HG03045 (cell line): ENCODE data around the gene NFRKB.

Experiments used
- ATAC-seq: cut with Tn5 transposase; IDR thresholded peaks from one replicate; pipeline ENCODE4 v1.9.1; 2021; ENCODE audit warnings: mild to moderate bottlenecking, moderate library complexity; ENCODE audit not compliant: unreplicated experiment

The NFRKB gene

DNA sequence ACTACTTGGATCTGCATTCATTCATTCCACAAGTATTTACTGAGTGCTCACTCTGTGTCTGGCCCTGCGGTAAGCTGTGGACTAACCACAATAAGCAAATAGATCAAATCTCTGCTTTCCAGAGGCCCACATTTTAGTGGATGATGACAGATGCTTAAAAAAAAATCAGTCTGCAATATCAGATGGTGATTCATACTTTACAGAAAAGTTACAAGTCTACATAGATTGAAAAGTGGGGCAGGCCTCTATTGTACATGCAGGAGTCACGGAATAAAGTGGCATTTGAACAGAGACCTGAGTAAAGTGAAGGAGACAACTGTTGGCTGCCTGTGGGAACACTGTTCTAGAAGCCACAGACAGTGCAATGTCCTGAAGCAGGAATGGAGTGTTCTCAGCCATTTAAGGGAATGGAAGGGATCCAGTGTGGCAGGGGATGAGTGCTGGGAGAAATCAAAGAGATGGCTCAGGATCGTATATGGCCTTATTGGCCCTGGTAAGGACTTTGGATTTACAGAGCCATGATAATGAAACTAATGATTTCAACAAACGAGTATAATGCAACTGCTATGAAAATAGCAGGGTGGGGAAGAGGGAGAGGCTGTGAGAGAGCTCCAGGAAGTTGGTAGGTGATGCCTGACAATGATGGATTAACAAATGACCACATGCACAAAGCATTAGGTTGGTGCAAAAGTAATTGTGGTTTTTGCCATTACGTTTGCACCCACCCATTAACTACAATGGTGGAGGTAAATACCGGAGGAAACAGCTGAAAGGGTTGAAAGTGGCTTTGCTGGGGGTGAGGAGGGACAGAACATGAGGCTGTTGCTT lies 48.7 kb downstream of the NFRKB start:
- no peak for ATAC-seq
